NCI-H2081 (cell line): ENCODE data around the gene OTX2.

Experiments
- DNase-seq, 2 experiments: peaks; one replicate each; lab custom pipeline; 2025; lab: John Stamatoyannopoulos, UW

The OTX2 gene

DNA sequence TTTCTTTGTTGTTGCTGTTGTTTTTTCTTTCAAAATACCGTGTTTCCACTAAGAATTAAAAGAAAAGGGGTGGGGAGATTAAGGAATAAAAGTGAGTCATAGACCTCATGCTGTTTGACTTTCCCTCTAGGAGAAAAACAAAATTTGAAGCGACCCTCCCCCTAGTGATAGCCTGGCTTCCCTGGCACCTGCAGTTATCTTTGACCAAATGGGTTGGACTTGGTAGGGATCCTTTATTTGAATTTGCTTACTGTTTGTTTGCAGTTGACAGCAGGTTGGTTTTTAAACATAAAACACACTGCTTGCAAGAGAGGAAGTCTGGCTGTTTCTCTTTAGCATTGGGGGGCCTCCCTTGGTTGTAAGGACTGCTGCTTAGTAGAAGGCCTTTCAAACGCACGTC is 14.0 kb downstream of the OTX2 start:
- DNase-seq = peak; percentile 5 to 57

DNA sequence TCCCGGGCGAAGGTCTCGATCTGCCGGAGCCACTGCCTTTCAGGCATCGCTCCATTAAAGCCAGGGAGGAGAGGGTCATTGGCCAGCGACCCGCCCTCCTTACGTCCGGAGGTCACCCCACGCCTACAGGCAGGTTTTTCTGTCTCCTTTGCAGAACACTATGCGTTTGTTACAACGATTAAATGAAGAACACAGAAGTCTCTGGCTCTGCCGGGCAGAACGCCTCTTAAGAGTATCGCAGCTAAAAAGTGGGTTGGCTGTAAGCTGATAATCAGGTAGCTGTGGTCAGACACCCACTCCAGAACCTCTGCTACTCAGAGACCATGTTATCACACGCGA is 15.0 kb downstream of the OTX2 start:
- no peak for DNase-seq

- no peak for DNase-seq
Measured at GRCh38 chr14:56794557-56795283, 15.6 kb downstream of the OTX2 start.

GRCh38 chr14:56794088-56794556 is 16.2 kb downstream of the OTX2 start:
- DNase-seq = no peak

DNA sequence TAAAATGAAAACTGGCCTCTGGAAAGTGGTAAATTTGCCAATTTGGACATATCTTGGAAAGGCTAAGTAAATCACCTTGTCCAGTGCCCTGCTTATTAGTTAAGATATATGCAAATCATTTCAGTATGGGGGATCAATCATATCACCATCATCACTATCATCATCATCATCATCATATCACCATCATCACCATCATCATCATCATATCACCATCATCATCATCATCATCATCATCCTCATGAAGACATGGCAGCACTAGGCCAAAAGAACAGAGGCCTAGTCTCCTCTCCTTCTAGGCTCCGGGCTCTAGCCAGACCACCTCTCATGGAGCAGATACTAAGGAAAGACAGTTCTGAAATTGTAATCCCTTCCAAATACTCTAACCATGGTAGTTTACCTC is 20.3 kb downstream of the OTX2 start:
- DNase-seq = no peak

DNA sequence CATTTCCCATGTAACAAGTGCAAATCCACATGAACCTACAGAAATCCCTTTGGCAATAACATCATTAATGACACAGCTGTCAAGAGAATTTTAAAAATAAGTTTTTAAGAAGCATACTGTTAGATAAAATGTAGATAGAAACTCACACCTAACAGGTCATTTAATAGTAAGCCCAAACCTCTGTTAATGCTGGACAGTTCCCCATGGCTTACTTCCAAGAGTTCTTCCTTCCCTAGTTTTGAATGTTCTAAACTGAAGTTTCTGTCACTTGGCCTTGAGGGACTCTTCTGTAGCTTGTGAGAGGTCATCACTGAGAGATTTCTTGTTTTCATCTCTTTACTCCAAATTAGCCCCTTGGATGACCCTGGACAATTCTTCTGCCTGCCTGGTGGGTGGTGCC is 22.7 kb downstream of the OTX2 start:
- DNase-seq = no peak

DNA sequence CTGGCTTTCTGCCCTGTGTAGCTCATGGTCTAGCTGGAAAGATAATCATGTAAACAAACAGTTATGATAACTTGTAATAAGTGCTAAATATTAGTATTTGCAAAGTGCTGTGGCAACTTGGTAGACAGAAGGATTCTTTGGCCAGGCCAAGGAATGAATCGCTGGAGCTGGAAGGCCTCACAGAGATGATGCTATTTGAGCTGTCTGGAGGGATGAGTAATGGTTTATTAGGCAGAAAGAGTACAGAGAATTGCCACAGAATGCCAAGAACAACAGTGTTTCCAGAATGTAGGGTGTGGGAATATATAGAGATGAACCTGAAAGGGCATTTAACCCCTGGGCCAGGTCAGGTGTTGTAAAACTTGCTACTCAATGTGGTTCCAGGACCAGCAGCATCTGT is 27.6 kb downstream of the OTX2 start:
- DNase-seq = no peak

- no peak for DNase-seq
Measured at GRCh38 chr14:56774503-56774902, 35.8 kb downstream of the OTX2 start.

DNA sequence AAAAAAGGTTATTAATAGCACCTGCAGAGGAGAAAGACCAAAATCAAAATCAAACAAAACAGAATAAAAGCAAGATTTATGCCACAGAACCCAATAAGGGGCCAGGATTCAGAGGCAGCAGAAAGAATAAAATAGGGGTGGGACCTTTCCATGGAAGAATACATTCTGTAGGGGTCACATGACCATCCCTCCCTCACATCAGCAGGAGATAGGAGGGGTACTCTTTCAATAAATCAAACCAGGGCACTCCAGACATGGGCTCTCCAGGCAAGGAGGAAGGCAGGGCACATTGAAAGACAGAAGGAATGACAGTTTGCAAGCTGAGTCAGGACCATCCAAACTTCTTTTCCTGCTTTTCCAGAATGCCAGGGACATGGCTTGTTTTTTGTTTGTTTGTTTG is 39.8 kb downstream of the OTX2 start:
- no peak for DNase-seq

DNA sequence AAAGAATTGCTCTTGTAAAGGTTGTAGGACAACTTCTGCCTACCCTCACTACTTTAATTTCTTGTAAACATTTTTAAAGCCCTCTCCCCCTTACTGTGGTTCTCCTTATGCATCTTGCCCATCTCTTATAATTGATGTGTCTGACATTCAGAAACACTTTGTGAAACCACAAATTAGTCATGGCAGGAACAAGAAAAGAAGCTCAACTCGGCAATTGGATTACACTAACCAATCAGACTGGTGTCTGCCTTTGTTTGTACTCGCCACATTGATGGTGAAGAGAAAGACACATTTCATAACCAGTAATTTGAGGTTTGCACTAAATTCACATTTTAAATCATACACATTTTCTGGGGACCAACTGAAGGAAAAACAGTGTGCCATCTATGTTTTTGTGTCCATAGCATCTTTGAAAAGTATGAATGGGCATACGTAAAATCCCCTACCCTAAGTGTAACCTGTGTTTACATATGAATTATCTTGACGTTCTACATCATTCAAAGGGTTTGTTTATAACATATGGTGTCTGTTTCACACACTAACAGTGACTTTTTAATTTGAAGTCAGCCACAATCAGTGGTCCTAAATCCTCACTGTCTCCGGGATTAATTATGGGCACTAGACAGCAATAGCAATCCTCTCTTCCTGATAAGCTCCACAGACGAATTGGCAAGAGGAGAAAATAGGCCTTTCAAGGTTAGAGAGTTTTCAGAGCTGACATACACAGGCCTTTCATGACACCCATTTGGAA is 49.9 kb downstream of the OTX2 start:
- peak in 1 of 2 experiments; percentile 24 for DNase-seq

DNA sequence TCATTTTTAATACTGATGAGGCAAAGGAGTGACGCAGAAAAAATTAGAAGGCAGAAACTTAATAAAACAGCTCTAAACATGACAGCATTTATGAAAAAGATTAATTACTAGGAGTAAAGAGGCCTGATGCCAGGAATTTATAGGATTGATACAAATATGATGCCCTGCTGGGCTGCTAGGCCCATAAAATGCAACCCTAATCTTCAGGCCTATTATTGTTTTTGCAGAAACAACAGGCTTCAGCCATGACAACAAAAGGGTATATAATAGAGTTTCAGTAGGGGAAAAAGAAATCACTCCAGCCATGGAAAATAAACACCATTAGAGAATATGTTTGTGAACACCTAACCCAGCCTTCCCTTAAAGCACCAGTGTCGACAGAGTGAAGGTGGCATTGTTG is 50.6 kb downstream of the OTX2 start:
- DNase-seq = peak; percentile 22 to 72

- DNase-seq = no peak
Measured at GRCh38 chr14:56759094-56759493, 51.2 kb downstream of the OTX2 start.

DNA sequence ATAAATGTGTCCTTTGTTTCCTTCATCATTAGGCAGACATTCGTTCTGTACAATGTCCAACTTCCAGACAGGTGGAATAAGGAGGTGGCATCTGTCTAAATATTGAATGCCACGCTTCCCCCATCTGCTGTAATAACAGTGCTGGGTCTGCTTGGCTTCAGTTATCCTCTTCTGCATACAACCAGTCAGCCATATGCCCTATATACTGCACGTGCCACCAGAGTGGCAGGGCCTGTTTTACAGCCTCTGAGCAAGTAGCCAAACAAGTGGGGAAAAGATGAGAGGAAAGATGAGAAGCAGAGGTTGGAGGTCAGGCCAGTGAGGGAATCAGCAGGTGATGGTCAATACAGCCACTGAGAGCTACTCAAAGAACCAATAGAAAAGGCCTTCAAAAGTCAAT is 55.4 kb downstream of the OTX2 start:
- peak; percentile 5 to 58 for DNase-seq

GRCh38 chr14:56753396-56753795 is 56.9 kb downstream of the OTX2 start:
- no peak for DNase-seq

GRCh38 chr14:56752428-56752827 is 57.9 kb downstream of the OTX2 start:
- DNase-seq = no peak

GRCh38 chr14:56751471-56751870 is 58.8 kb downstream of the OTX2 start:
- no peak for DNase-seq
